H9 (cell line): ENCODE data around the gene TENM4. TPM values are rescaled to one million over a fixed set of nuclear protein-coding genes. Genes with fewer than 3 reads are reported as not detected.

ENCODE experiments used
- DNase-seq: peaks from one replicate; pipeline ENCODE4 v3.0.0-alpha.2; 2017
- H2AFZ ChIP-seq: one replicate; pipeline ENCODE4 v1.6.1; 2013; ENCODE audit warnings: mild to moderate bottlenecking, low read length, control low read depth, moderate library complexity
- H2AK5ac ChIP-seq: 2 replicates; pipeline ENCODE4 v1.6.1; 2013; ENCODE audit warnings: low read length, control low read depth, mixed read lengths; ENCODE audit not compliant: insufficient read length
- H2BK120ac ChIP-seq: one replicate; pipeline ENCODE4 v1.6.1; 2013; ENCODE audit warnings: low read depth, mild to moderate bottlenecking, low read length, control low read depth, inconsistent platforms; ENCODE audit not compliant: poor library complexity, severe bottlenecking
- H2BK12ac ChIP-seq: 2 replicates; pipeline ENCODE4 v1.6.1; 2013; ENCODE audit warnings: low read length, control low read depth, mixed read lengths, low read depth; ENCODE audit not compliant: insufficient read length
- H2BK15ac ChIP-seq: 2 replicates; pipeline ENCODE4 v1.6.1; 2013; ENCODE audit warnings: low read depth, low read length, control low read depth
- H2BK20ac ChIP-seq: one replicate; pipeline ENCODE4 v1.6.1; 2013; ENCODE audit warnings: low read depth, mild to moderate bottlenecking, low read length, control low read depth, inconsistent platforms; ENCODE audit not compliant: poor library complexity, severe bottlenecking
- H2BK5ac ChIP-seq: 2 replicates; pipeline ENCODE4 v1.6.1; 2013; ENCODE audit warnings: low read length, control low read depth, mixed read lengths; ENCODE audit not compliant: insufficient read length
- H3K14ac ChIP-seq: 2 replicates; pipeline ENCODE4 v1.6.1; 2013; ENCODE audit warnings: low read length, control low read depth; ENCODE audit not compliant: insufficient read depth
- H3K18ac ChIP-seq: 2 replicates; pipeline ENCODE4 v1.6.1; 2013; ENCODE audit warnings: low read depth, mild to moderate bottlenecking, mixed read lengths, low read length, control low read depth; ENCODE audit not compliant: insufficient read length
- H3K23ac ChIP-seq: 2 replicates; pipeline ENCODE4 v1.6.1; 2013; ENCODE audit warnings: low read length, control low read depth, mixed read lengths, low read depth; ENCODE audit not compliant: insufficient read length
- H3K23me2 ChIP-seq: 2 replicates; pipeline ENCODE4 v1.6.1; 2013; ENCODE audit warnings: low read depth, mild to moderate bottlenecking, mixed read lengths, low read length, control low read depth; ENCODE audit not compliant: insufficient read length, poor library complexity, severe bottlenecking
- H3K27ac ChIP-seq: 2 replicates; pipeline ENCODE4 v1.5.1; 2013; ENCODE audit warnings: low read length, control low read depth, mixed read lengths, low read depth; ENCODE audit not compliant: insufficient read length
- H3K27me3 ChIP-seq: 2 replicates; pipeline ENCODE4 v1.6.1; 2013; ENCODE audit warnings: low read length, control low read depth, inconsistent platforms; ENCODE audit not compliant: insufficient read depth
- H3K4ac ChIP-seq: 2 replicates; pipeline ENCODE4 v1.6.1; 2013; ENCODE audit warnings: low read depth, mild to moderate bottlenecking, control low read depth, inconsistent platforms, low read length, moderate library complexity
- H3K4me1 ChIP-seq: 2 replicates; pipeline ENCODE4 v1.6.1; 2013; ENCODE audit warnings: low read length, control low read depth, inconsistent platforms; ENCODE audit not compliant: insufficient read depth
- H3K4me2 ChIP-seq: 2 replicates; pipeline ENCODE4 v1.6.1; 2013; ENCODE audit warnings: low read length, control low read depth, mixed read lengths; ENCODE audit not compliant: insufficient read length, insufficient read depth
- H3K56ac ChIP-seq: 2 replicates; pipeline ENCODE4 v1.6.1; 2013; ENCODE audit warnings: low read depth, mild to moderate bottlenecking, mixed read lengths, low read length, control low read depth; ENCODE audit not compliant: insufficient read length
- H3K79me1 ChIP-seq: 2 replicates; pipeline ENCODE4 v1.6.1; 2013; ENCODE audit warnings: low read depth, mild to moderate bottlenecking, moderate library complexity, low read length, control low read depth, inconsistent platforms; ENCODE audit not compliant: insufficient read depth, poor library complexity, severe bottlenecking
- H3K79me2 ChIP-seq: 2 replicates; pipeline ENCODE4 v1.6.1; 2013; ENCODE audit warnings: low read length, control low read depth, inconsistent platforms; ENCODE audit not compliant: insufficient read depth
- H3K9ac ChIP-seq: 2 replicates; pipeline ENCODE4 v1.6.1; 2013; ENCODE audit warnings: low read length, control low read depth, mixed read lengths; ENCODE audit not compliant: insufficient read length; ENCODE audit errors: extremely low read depth
- H3K9me3 ChIP-seq: one replicate; pipeline ENCODE4 v1.6.1; 2013; ENCODE audit warnings: low read depth, low read length, inconsistent platforms; ENCODE audit not compliant: control insufficient read depth
- H3T11ph ChIP-seq: one replicate; pipeline ENCODE4 v1.6.1; 2013; ENCODE audit warnings: mild to moderate bottlenecking, low read length, control low read depth, inconsistent platforms
- H4K20me1 ChIP-seq: one replicate; pipeline ENCODE4 v1.6.1; 2013; ENCODE audit not compliant: control insufficient read depth, insufficient read length, insufficient read depth
- H4K5ac ChIP-seq: 2 replicates; pipeline ENCODE4 v1.6.1; 2013; ENCODE audit warnings: low read depth, mild to moderate bottlenecking, mixed read lengths, low read length, control low read depth; ENCODE audit not compliant: insufficient read length
- H4K8ac ChIP-seq: replicated peaks from 2 replicates; pipeline ENCODE4 v1.6.1; 2013; ENCODE audit warnings: low read length, control low read depth, mixed read lengths, low read depth; ENCODE audit not compliant: insufficient read length
- H4K91ac ChIP-seq: 2 replicates; pipeline ENCODE4 v1.6.1; 2013; ENCODE audit warnings: low read depth, mild to moderate bottlenecking, moderate library complexity, mixed read lengths, low read length, control low read depth; ENCODE audit not compliant: insufficient read length
- H3K27ac Mint-ChIP-seq, 3 experiments: 2 replicates in 2 of 3; 3 replicates in 1 of 3; pipeline ENCODE4 v1.8.0; 2020 to 2021; ENCODE audit warnings: mixed read lengths in 3 of 3, mild to moderate bottlenecking in 1 of 3, moderate library complexity in 1 of 3
- H3K27me3 Mint-ChIP-seq: 2 replicates; pipeline ENCODE4 v1.8.0; 2021; ENCODE audit warnings: low read depth, mild to moderate bottlenecking, moderate library complexity, mixed read lengths
- H3K36me3 Mint-ChIP-seq, 3 experiments: 2 replicates in 2 of 3; 3 replicates in 1 of 3; pipeline ENCODE4 v1.8.0; 2020 to 2021; ENCODE audit warnings: low read depth in 3 of 3, mixed read lengths in 3 of 3; ENCODE audit not compliant: insufficient read depth in 1 of 3
- H3K4me1 Mint-ChIP-seq, 2 experiments: 2 replicates each; pipeline ENCODE4 v1.8.0; 2020; ENCODE audit warnings: mixed read lengths in 2 of 2
- H3K4me3 Mint-ChIP-seq, 2 experiments: 2 replicates in 1 of 2; 3 replicates in 1 of 2; pipeline ENCODE4 v1.8.0; 2020 to 2021; ENCODE audit warnings: mild to moderate bottlenecking in 2 of 2, mixed read lengths in 2 of 2, moderate library complexity in 1 of 2
- H3K9me3 Mint-ChIP-seq, 2 experiments: 2 replicates in 1 of 2; 3 replicates in 1 of 2; pipeline ENCODE4 v1.8.0; 2020; ENCODE audit warnings: mild to moderate bottlenecking in 2 of 2, mixed read lengths in 2 of 2, moderate library complexity in 1 of 2
- CTCF ChIP-seq: fragments of 200-600 bp; sonication (generic); conservative IDR thresholded peaks from 3 replicates; pipeline ENCODE4 v1.8.0; 2021; ENCODE audit warnings: antibody characterized with exemption, mild to moderate bottlenecking
- WGBS: extraction: QIAGEN DNeasy Blood & Tissue Kit; methylation state at CpG from one replicate; pipeline ENCODE4 v1.1.7; 2013; ENCODE audit warnings: missing lambda C conversion rate, low lambda C conversion rate, mixed read lengths; ENCODE audit not compliant: insufficient read length; ENCODE audit errors: extremely low coverage; 5-methylcytosine and 5-hydroxymethylcytosine counted together
- total RNA-seq: library from RNA; stranded (reverse); gene quantifications from 2 replicates; pipeline ENCODE4 v1.2.1, GENCODE V29; 2021

TENM4 gene
- total RNA-seq, 1 experiment from 2014 or later: 4.6 TPM

GRCh38 chr11:78796956-78797355, 643.9 kb downstream of the TENM4 start:
- Mint-ChIP-seq H3K4me3 (no peak overlapping the region), H3K27me3 (no peaks in the 10 kb centered on the region; the same call in none of the 2 replicates), H3K9me3 (no peaks in the 10 kb centered on the region), H3K4me1 (peaks cover 22 to 31% of the 10 kb centered on the region in 2 experiments), H3K36me3 (no peaks in the 10 kb centered on the region), H3K27ac (no peak overlapping the region)
- no peak overlapping the region for H3T11ph ChIP-seq
- H3K14ac ChIP-seq: no peak overlapping the region
- no peak overlapping the region for H3K4me2 ChIP-seq
- no peak overlapping the region for H2BK120ac ChIP-seq
- no peak overlapping the region for H2AK5ac ChIP-seq
- H3K23me2 ChIP-seq: no peaks in the 10 kb centered on the region
- no peak overlapping the region for H2BK12ac ChIP-seq
- no peak overlapping the region for H3K27ac ChIP-seq
- no peaks in the 10 kb centered on the region for H3K79me2 ChIP-seq
- H4K91ac ChIP-seq: no peak overlapping the region
- no peak overlapping the region for H4K5ac ChIP-seq
- no peak overlapping the region for H2BK20ac ChIP-seq
- no peak overlapping the region for H3K18ac ChIP-seq
- H3K4me1 ChIP-seq: peaks cover 11% of the 10 kb centered on the region; the same call in 1 of the 2 replicates
- WGBS: no CpG with 5 or more reads among the region's 2 CpGs
- no peak overlapping the region for H3K23ac ChIP-seq
- H2BK15ac ChIP-seq: no peak overlapping the region
- no peak overlapping the region for H2BK5ac ChIP-seq
- DNase-seq: no peak
- H3K9me3 ChIP-seq: no peaks in the 10 kb centered on the region
- no peaks in the 10 kb centered on the region for H3K27me3 ChIP-seq
- H2AFZ ChIP-seq: no peak overlapping the region
- no peak for TF ChIP-seq CTCF
- H3K4ac ChIP-seq: no peak overlapping the region
- no peak overlapping the region for H4K8ac ChIP-seq
- H3K79me1 ChIP-seq: no peaks in the 10 kb centered on the region
- no peak overlapping the region for H3K9ac ChIP-seq
- no peak overlapping the region for H3K56ac ChIP-seq
- H4K20me1 ChIP-seq: no peaks in the 10 kb centered on the region
